ENCODE data around the gene CHST14.

The CHST14 gene

GRCh38 chr15:40463886-40464545 lies 6.8 kb upstream of the CHST14 start:
- H3K9me3 ChIP-seq (ENCODE audit: severe bottlenecking), result no peaks in the 10 kb centered on the region
- H3K27me3 ChIP-seq (ENCODE audit: insufficient read depth, low read depth, severe bottlenecking), result no peaks in the 10 kb centered on the region
- no peak for TF ChIP-seq CTCF (IDR thresholded peaks at IDR 0.05; ENCODE audit: low read depth, low read length)
- no peak overlapping the region for H3K4me3 ChIP-seq (ENCODE audit: low read depth, low read length)
- H3K27ac ChIP-seq, result no peak overlapping the region
- H3K36me3 ChIP-seq, result peaks cover 78% of the 10 kb centered on the region
- no peak for DNase-seq

DNA sequence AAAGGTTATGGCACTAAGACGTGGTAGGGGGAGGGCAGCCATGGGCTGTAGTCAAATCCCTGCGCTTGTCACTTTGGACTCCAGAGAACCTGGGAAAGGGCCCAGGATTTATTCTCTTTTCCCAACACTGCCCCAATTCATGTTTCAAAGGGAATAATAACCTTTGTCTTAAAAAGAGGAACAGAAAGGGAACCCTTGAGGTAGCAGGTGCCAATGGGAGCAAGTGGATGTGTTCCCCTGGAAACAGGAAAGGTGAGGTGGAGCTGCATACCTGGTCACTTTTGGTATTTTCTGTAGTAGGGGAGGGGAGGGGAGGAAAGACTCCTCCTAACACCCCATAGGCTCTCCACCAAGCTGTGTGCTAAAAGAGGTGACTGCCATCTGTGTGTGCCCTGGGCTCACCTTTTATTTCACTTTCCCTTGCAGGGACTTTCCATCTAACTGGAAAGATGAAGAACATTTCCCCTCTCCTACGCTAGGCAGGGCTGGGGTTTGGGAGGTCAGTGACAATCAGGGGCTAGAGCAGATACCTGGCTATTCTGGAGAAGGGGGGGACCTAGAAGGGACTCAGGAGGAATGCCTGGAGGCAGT lies 6.1 kb upstream of the CHST14 start:
- Histone ChIP-seq H3K27me3 (ENCODE audit: insufficient read depth, low read depth, severe bottlenecking) (no peaks in the 10 kb centered on the region), H3K9me3 (ENCODE audit: severe bottlenecking) (no peaks in the 10 kb centered on the region), H3K4me3 (ENCODE audit: low read depth, low read length) (no peak overlapping the region), H3K27ac (no peak overlapping the region), H3K36me3 (peaks cover 71% of the 10 kb centered on the region)
- DNase-seq, result no peak
- TF ChIP-seq CTCF (IDR thresholded peaks at IDR 0.05; ENCODE audit: low read depth, low read length), result no peak

GRCh38 chr15:40465939-40466338 lies 4.8 kb upstream of the CHST14 start:
- no peaks in the 10 kb centered on the region for H3K9me3 ChIP-seq (ENCODE audit: severe bottlenecking)
- no peak overlapping the region for H3K27ac ChIP-seq
- no peaks in the 10 kb centered on the region for H3K27me3 ChIP-seq (ENCODE audit: insufficient read depth, low read depth, severe bottlenecking)
- H3K4me3 ChIP-seq (ENCODE audit: low read depth, low read length), result no peak overlapping the region
- no peak for DNase-seq
- peaks cover 59% of the 10 kb centered on the region for H3K36me3 ChIP-seq
- TF ChIP-seq CTCF (IDR thresholded peaks at IDR 0.05; ENCODE audit: low read depth, low read length), result no peak

DNA sequence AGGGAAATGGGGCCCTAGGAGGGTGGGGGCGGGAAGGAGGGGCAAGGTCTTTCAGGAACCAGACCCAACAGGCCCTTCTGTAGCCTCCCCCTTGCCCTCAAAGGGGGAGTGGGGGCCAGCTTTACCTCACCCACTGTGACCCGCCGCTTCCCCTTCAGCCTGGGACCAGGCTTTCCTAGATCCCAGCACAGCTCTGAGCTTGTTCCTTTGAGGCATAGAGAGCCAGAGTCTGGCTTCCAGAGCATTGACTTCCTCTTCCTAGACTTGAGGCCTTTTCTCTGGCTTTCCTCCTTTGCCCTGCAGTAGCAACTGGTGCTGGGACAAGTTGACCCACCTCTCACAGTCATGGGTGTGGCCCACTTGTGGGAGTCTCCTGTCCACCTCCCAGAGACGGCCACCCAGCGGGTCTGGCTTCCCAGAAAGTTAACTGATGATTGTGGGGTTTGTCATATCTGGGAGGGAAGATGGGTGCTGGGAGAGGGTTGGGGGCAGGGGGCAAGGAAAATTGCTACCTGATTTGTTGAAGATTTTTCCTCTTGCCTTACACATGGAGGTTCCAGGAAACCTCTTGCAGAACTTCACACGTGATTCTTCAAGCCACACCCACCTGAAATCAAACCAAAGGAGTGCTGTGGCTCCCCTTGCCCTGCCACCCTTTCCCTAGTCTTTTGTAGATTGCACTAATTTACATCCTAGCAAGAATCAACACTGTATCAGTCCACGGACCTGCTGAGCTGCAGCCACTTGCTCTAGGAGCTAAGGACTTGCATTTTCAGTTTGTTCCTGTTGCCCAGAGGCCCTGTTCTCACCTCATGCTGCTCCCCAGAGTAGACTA lies 4.1 kb upstream of the CHST14 start:
- no peaks in the 10 kb centered on the region for H3K9me3 ChIP-seq (ENCODE audit: severe bottlenecking)
- no peak for DNase-seq
- no peaks in the 10 kb centered on the region for H3K27me3 ChIP-seq (ENCODE audit: insufficient read depth, low read depth, severe bottlenecking)
- TF ChIP-seq CTCF (IDR thresholded peaks at IDR 0.05; ENCODE audit: low read depth, low read length), result no peak
- H3K4me3 ChIP-seq (ENCODE audit: low read depth, low read length), result no peak overlapping the region
- peaks cover 54% of the 10 kb centered on the region for H3K36me3 ChIP-seq
- no peak overlapping the region for H3K27ac ChIP-seq

GRCh38 chr15:40467261-40467615 lies 3.5 kb upstream of the CHST14 start:
- peaks cover 49% of the 10 kb centered on the region for H3K36me3 ChIP-seq
- H3K4me3 ChIP-seq (ENCODE audit: low read depth, low read length), result no peak overlapping the region
- no peak for TF ChIP-seq CTCF (IDR thresholded peaks at IDR 0.05; ENCODE audit: low read depth, low read length)
- DNase-seq, result no peak
- H3K9me3 ChIP-seq (ENCODE audit: severe bottlenecking), result no peaks in the 10 kb centered on the region
- no peaks in the 10 kb centered on the region for H3K27me3 ChIP-seq (ENCODE audit: insufficient read depth, low read depth, severe bottlenecking)
- H3K27ac ChIP-seq, result no peak overlapping the region
